ENCODE results near the gene COMMD3.

Gene COMMD3

GRCh38 chr10:22338931-22339330, 22.7 kb downstream of the COMMD3 start:
- Mint-ChIP-seq H3K27ac (no peak overlapping the region), H3K4me3 (no peak overlapping the region), H3K4me1 (ENCODE audit: low read depth) (peaks cover 38% of the 10 kb centered on the region), H3K27me3 (peaks cover 77% of the 10 kb centered on the region), H3K9me3 (no peaks in the 10 kb centered on the region), H3K36me3 (ENCODE audit: low read depth) (peaks cover 2% of the 10 kb centered on the region)
- DNase-seq = no peak

- Mint-ChIP-seq H3K9me3 (peaks cover 7% of the 10 kb centered on the region), H3K27me3 (peaks cover 83% of the 10 kb centered on the region), H3K4me3 (peak overlapping the region; percentile 85), H3K4me1 (ENCODE audit: low read depth) (peaks cover 39% of the 10 kb centered on the region), H3K36me3 (ENCODE audit: low read depth) (peaks cover 2% of the 10 kb centered on the region), H3K27ac (peak overlapping the region; percentile 87)
- DNase-seq = no peak
Observed at GRCh38 chr10:22339761-22340328, 23.7 kb downstream of the COMMD3 start.

GRCh38 chr10:22340329-22341189, 24.4 kb downstream of the COMMD3 start:
- H3K4me1 Mint-ChIP-seq (ENCODE audit: low read depth) = peaks cover 38% of the 10 kb centered on the region

DNA sequence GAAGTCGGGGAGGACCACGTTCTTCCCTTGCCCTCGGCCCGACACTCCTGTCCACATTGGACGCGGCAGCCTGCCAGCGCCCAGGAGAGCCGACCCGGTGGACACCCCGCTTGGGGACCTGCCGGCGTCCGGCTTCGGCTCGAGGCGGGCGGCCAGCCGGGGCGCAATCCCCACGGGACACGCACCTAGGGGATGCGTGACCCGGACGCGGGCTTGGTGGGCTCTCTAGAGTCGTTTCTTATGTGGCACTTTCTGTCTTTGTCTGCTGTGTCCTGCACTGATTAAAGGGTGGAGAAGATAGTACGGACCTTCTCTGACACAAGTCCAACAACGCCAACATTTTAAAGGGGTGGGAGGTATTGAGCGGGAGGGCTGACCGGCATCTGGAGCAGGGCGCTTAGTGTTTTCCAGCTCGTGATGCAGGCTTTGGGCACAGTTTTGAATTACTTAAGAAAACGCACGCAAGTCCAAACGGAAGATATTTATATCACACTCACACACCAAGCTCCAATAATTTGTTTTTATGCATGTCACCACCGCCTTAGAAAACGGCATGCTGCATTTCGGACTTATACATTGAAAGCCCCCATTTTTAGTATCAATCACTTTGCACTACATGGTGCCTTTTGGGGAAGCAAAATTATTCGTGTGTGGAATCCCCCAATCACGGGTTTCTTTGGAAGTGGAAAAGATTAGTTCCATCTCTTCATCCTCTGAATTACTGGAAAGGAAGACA, 25.2 kb downstream of the COMMD3 start:
- peaks cover 89% of the 10 kb centered on the region for H3K27me3 Mint-ChIP-seq
- H3K4me1 Mint-ChIP-seq (ENCODE audit: low read depth) = peaks cover 38% of the 10 kb centered on the region
- DNase-seq = no peak
- no peaks in the 10 kb centered on the region for H3K36me3 Mint-ChIP-seq (ENCODE audit: low read depth)
- peak overlapping the region; percentile 72 for H3K4me3 Mint-ChIP-seq
- peak overlapping the region; percentile 66 for H3K27ac Mint-ChIP-seq
- peaks cover 9% of the 10 kb centered on the region for H3K9me3 Mint-ChIP-seq

More at GRCh38 chr10:22340329-22341189, 24.4 kb downstream of the COMMD3 start:
- H3K9me3 Mint-ChIP-seq = peaks cover 8% of the 10 kb centered on the region
- peak overlapping the region; percentile 87 for H3K27ac Mint-ChIP-seq
- H3K27me3 Mint-ChIP-seq = peaks cover 84% of the 10 kb centered on the region
- peak; percentile 82 for DNase-seq
- H3K36me3 Mint-ChIP-seq (ENCODE audit: low read depth) = no peaks in the 10 kb centered on the region
- peak overlapping the region; percentile 85 for H3K4me3 Mint-ChIP-seq

- H3K4me1 Mint-ChIP-seq (ENCODE audit: low read depth) = peaks cover 34% of the 10 kb centered on the region
- H3K36me3 Mint-ChIP-seq (ENCODE audit: low read depth) = no peaks in the 10 kb centered on the region
- peaks cover 11% of the 10 kb centered on the region for H3K9me3 Mint-ChIP-seq
- H3K27ac Mint-ChIP-seq = no peak overlapping the region
- DNase-seq = no peak
- H3K27me3 Mint-ChIP-seq = peaks cover 89% of the 10 kb centered on the region
- no peak overlapping the region for H3K4me3 Mint-ChIP-seq
Observed at GRCh38 chr10:22341926-22342196, 25.7 kb downstream of the COMMD3 start.

DNA sequence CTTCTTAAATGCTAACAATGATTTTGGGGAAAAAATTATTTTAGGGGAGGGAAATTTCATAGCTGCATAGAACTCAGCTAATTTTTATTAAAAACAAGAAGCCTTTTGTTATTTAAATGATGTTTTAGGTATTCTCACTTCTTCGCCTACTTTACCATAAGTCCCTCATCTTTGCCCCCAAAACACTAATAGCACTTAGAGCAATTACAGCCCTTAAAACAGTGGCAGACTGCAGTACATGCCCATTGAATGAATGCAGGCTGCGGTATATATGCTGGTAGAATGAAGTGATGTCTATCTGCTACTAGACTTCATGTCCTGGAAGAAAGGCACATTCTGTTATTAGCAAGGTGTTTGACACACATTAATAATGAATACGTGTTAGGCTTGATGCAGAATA, 26.2 kb downstream of the COMMD3 start:
- Mint-ChIP-seq H3K27me3 (peaks cover 86% of the 10 kb centered on the region), H3K4me1 (ENCODE audit: low read depth) (peaks cover 29% of the 10 kb centered on the region), H3K9me3 (peaks cover 11% of the 10 kb centered on the region), H3K4me3 (no peak overlapping the region), H3K27ac (no peak overlapping the region), H3K36me3 (ENCODE audit: low read depth) (no peaks in the 10 kb centered on the region)
- no peak for DNase-seq

DNA sequence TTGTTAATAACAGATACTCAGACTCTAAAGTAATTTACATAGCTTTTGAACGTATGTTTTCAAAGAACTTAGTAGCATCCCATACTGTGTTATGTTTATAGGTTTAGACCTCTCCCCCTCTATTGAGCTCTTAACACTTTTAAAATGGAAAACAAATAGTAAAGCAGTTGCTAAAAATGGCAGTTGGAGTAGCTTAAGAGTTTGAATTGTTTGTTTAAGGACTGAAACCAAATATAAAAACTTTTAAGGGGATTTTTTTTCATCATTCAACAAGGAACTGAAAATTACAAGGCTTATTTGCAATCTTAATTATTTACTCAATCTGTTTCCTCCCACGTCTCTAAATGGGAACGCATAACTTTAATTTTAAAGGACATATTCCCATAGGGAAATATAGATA, 27.5 kb downstream of the COMMD3 start:
- H3K27ac Mint-ChIP-seq = no peak overlapping the region
- peaks cover 28% of the 10 kb centered on the region for H3K4me1 Mint-ChIP-seq (ENCODE audit: low read depth)
- H3K36me3 Mint-ChIP-seq (ENCODE audit: low read depth) = no peaks in the 10 kb centered on the region
- peaks cover 82% of the 10 kb centered on the region for H3K27me3 Mint-ChIP-seq
- DNase-seq = no peak
- peaks cover 11% of the 10 kb centered on the region for H3K9me3 Mint-ChIP-seq
- H3K4me3 Mint-ChIP-seq = no peak overlapping the region

DNA sequence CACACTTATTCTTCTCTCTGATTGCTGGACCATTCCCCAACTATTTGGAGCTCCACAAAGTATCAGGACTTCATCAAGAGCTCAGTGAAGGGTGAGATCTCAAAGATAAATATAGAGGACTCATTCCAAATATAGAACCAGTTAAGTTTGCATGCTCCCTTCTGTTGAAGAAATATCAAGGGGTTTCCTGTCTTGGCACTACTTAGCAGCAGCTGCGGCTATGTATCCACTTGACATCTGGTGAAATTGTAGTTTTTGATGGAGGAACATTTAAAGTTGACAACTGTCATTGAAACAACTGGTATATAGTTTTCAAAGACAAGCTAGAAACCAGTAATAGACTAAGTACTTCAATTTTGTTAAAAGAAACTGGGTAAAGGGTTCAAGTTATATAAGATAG, 28.1 kb downstream of the COMMD3 start:
- no peak overlapping the region for H3K4me3 Mint-ChIP-seq
- H3K9me3 Mint-ChIP-seq = peaks cover 11% of the 10 kb centered on the region
- peaks cover 25% of the 10 kb centered on the region for H3K4me1 Mint-ChIP-seq (ENCODE audit: low read depth)
- H3K36me3 Mint-ChIP-seq (ENCODE audit: low read depth) = no peaks in the 10 kb centered on the region
- H3K27me3 Mint-ChIP-seq = peaks cover 77% of the 10 kb centered on the region
- H3K27ac Mint-ChIP-seq = no peak overlapping the region
- DNase-seq = no peak

DNA sequence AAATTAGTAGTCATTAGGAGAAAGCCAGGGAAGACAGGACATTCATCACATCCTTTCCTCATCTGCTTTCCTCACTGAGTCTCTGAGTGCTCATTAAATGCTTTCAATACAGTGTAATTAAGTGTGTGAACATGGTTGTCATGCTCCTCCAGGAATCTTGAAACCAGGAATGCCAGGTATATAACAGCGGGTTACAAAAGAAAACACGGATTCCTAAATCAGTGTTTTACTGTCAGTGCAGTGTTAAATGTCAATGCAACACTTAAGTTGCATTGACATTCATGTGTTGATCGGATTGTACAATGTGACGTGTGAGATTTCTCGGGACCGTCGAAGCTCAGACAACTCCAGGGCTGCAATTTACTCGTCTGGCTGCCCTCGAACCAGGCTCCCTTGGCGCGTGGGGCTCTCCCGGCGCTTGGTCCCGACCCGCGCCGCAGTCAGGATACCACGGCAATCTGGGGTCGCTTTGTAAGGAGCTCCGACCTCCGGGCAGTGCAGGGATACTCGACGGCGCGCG, 28.7 kb downstream of the COMMD3 start:
- Mint-ChIP-seq H3K27ac (peak overlapping the region; percentile 75), H3K4me1 (ENCODE audit: low read depth) (peaks cover 19% of the 10 kb centered on the region), H3K4me3 (peak overlapping the region; percentile 53), H3K27me3 (peaks cover 71% of the 10 kb centered on the region), H3K9me3 (peaks cover 11% of the 10 kb centered on the region), H3K36me3 (ENCODE audit: low read depth) (no peaks in the 10 kb centered on the region)
- no peak for DNase-seq

- H3K27me3 Mint-ChIP-seq = peaks cover 66% of the 10 kb centered on the region
- peak within 1 kb of the TSS; percentile 53 for H3K4me3 Mint-ChIP-seq
- peak; percentile 65 for DNase-seq
- no peaks in the 10 kb centered on the region for H3K36me3 Mint-ChIP-seq (ENCODE audit: low read depth)
- H3K9me3 Mint-ChIP-seq = peaks cover 11% of the 10 kb centered on the region
- peaks cover 14% of the 10 kb centered on the region for H3K4me1 Mint-ChIP-seq (ENCODE audit: low read depth)
- H3K27ac Mint-ChIP-seq = peak within 1 kb of the TSS; percentile 75
Observed at GRCh38 chr10:22345301-22346095, 29.3 kb downstream of the COMMD3 start, which contains the start of gene SPAG6. SPAG6 (plus strand) TSS chr10:22345496; CDS start chr10:22345612, 116 bp downstream.

- no peak for DNase-seq
- H3K36me3 Mint-ChIP-seq (ENCODE audit: low read depth) = no peaks in the 10 kb centered on the region
- peaks cover 66% of the 10 kb centered on the region for H3K27me3 Mint-ChIP-seq
- H3K27ac Mint-ChIP-seq = no peak overlapping the region
- H3K4me3 Mint-ChIP-seq = peak overlapping the region; percentile 18
- peaks cover 11% of the 10 kb centered on the region for H3K9me3 Mint-ChIP-seq
- peaks cover 14% of the 10 kb centered on the region for H3K4me1 Mint-ChIP-seq (ENCODE audit: low read depth)
Observed at GRCh38 chr10:22346096-22346661, 30.0 kb downstream of the COMMD3 start.

DNA sequence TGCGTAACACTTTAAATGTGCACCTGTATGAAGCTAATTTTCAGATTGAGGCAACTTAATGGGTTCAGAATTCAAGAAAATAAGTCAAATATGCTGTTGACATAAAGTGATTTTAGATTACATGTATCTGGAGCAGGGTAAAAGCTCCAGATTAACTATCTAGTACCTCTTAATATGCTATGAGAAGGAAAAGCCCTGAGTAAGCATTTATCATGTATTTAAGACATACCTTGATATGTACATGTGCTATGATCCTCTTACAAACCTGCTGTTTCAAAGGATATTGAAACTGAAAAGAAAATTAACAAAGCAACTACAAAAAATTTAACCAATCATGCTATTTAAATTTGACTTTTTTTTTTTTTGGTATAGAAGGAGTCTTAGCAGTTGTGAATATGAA, 33.6 kb downstream of the COMMD3 start:
- H3K4me3 Mint-ChIP-seq = no peak overlapping the region
- H3K27ac Mint-ChIP-seq = no peak overlapping the region
- DNase-seq = no peak
- peaks cover 5% of the 10 kb centered on the region for H3K4me1 Mint-ChIP-seq (ENCODE audit: low read depth)
- no peaks in the 10 kb centered on the region for H3K36me3 Mint-ChIP-seq (ENCODE audit: low read depth)
- H3K9me3 Mint-ChIP-seq = peaks cover 5% of the 10 kb centered on the region
- H3K27me3 Mint-ChIP-seq = peaks cover 40% of the 10 kb centered on the region

DNA sequence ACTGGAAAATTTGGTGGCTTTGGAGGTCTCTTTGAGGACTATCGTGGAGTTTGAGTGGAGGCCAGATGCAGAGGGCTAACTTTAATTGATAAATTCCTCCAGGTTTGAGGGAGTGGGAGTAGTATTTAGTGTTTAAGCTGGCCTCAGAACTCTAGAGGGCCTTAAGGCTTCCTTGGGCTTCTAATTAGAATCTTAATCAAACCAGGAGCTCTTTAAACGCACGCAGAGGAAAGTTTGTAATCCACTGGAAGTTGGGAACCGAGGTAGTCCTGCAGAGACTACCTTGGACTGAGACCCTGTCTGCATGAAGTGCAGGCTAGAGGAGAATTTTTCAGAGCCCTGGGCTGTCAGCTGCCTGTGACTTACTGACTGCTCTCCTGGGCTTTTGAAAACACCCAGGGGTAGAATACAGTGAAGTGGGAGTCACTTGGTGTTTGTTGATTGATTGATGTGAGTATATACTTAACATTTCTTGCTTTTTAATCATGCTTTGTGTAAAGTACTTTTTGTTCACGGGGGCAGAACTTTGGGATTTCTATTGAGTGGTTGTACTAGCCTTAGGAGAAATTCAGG, 35.0 kb downstream of the COMMD3 start:
- no peaks in the 10 kb centered on the region for H3K4me1 Mint-ChIP-seq (ENCODE audit: low read depth)
- no peaks in the 10 kb centered on the region for H3K36me3 Mint-ChIP-seq (ENCODE audit: low read depth)
- H3K27me3 Mint-ChIP-seq = peaks cover 26% of the 10 kb centered on the region
- no peak overlapping the region for H3K27ac Mint-ChIP-seq
- no peak overlapping the region for H3K4me3 Mint-ChIP-seq
- H3K9me3 Mint-ChIP-seq = peaks cover 3% of the 10 kb centered on the region
- DNase-seq = no peak

Measured in activated T-cell treated with anti-CD3 and anti-CD28 coated beads, Interleukin-2, amount 50 U/mL, for 24 hours (primary cell).